ENCODE results near the gene PSMG4. TPM values are rescaled to one million over a fixed set of nuclear protein-coding genes. Genes with fewer than 3 reads are reported as not detected.
A peak's percentile ranks its signal among the peaks of the same experiment; 100 is the strongest.

Gene PSMG4
- polyA plus RNA-seq, 2 of the 4 experiments (the other 2 are of a cell fraction), result 15.0 to 21.9 TPM

GRCh38 chr6:3209114-3210023, 49.4 kb upstream of the PSMG4 start:
- CTCF ChIA-PET, result interaction anchor here (0.6 to 3.1 kb wide), 17 partner anchors 10 to 926 kb away, joined by 3 to 12 read pairs (median 4); partner anchors contain the start of genes ECI2 and TUBB2A
- peak overlapping the region; percentile 79 for H3K4me2 ChIP-seq
- peak overlapping the region; percentile 75 to 84 for H3K27ac ChIP-seq
- peak; percentile 84 to 94 for DNase-seq (ENCODE audit: low read depth in 1 of 2, low spot score in 1 of 2)
- TF ChIP-seq CTCF (IDR thresholded peaks at IDR 0.05) (peak; percentile 34), JUNB (IDR thresholded peaks at IDR 0.05) (no peak; the same call in 1 of the 2 replicates), PBX3 (IDR thresholded peaks at IDR 0.05) (no peak), EHMT2 (IDR thresholded peaks at IDR 0.05; ENCODE audit: low read depth) (no peak), RAD21 (conservative IDR thresholded peaks at IDR 0.05 in 1 of 2, IDR thresholded peaks at IDR 0.05 in 1 of 2) (peak; percentile 57 to 63), NPAS2 (CRISPR knock-in tag; IDR thresholded peaks at IDR 0.05; ENCODE audit: borderline replicate concordance) (no peak), MAFK (IDR thresholded peaks at IDR 0.05; ENCODE audit: partially characterized antibody) (peak; percentile 89), FOSL2 (IDR thresholded peaks at IDR 0.05) (peak; percentile 65), FOSL2 (CRISPR knock-in tag; IDR thresholded peaks at IDR 0.05) (peak; percentile 88), SMC3 (IDR thresholded peaks at IDR 0.05) (peak; percentile 46; the same call in 1 of the 3 replicates), CBX8 (IDR thresholded peaks at IDR 0.05) (no peak), GATA3 (IDR thresholded peaks at IDR 0.05; ENCODE audit: borderline replicate concordance) (no peak)
- H3K4me1 ChIP-seq, result peaks cover 16% of the 10 kb centered on the region
- no peak for FAIRE-seq
- H3K9me3 ChIP-seq, result no peaks in the 10 kb centered on the region
- POLR2A ChIA-PET, result interaction anchor here (0.6 to 2.1 kb wide), 10 partner anchors 15 to 210 kb away, joined by 3 to 18 read pairs (median 6); partner anchors contain the start of genes BPHL and TUBB2A
- H3K4me3 ChIP-seq, result peak overlapping the region; percentile 16; the same call in 1 of the 3 replicates
- peak; percentile 98 for ATAC-seq
- 22% methylated on average over 17 of the region's 17 CpGs for WGBS (ENCODE audit: missing lambda C conversion rate)

GRCh38 chr6:3210024-3210610, 48.6 kb upstream of the PSMG4 start:
- Histone ChIP-seq H3K4me2 (peak overlapping the region; percentile 79), H3K9me3 (no peaks in the 10 kb centered on the region), H3K4me3 (no peak overlapping the region), H3K27ac (peak overlapping the region; percentile 75 to 84; a peak in 5 of 6 replicates), H3K4me1 (peaks cover 16% of the 10 kb centered on the region)
- FAIRE-seq, result no peak
- ChIA-PET POLR2A (interaction anchor here (1.6 to 2.1 kb wide), 2 partner anchors 21 to 33 kb away, joined by 5 to 7 read pairs; no protein-coding TSS in a partner anchor), CTCF (interaction anchor here (1.1 to 3.1 kb wide), 6 partner anchors 18 to 84 kb away, joined by 3 to 12 read pairs (median 6); no protein-coding TSS in a partner anchor)
- 78% methylated on average over 8 of the region's 9 CpGs for WGBS (ENCODE audit: missing lambda C conversion rate)
- ATAC-seq, result no peak
- no peak for TF ChIP-seq CHD2 (IDR thresholded peaks at IDR 0.05; ENCODE audit: low read length, partially characterized antibody)
- TF ChIP-seq HES2 (IDR thresholded peaks at IDR 0.05), result no peak
- no peak for TF ChIP-seq RARB (CRISPR knock-in tag; IDR thresholded peaks at IDR 0.05)
- no peak for TF ChIP-seq MAX (IDR thresholded peaks at IDR 0.05)
- TF ChIP-seq HOXB13 (CRISPR knock-in tag; IDR thresholded peaks at IDR 0.05; ENCODE audit: low read depth), result no peak
- no peak for TF ChIP-seq ZNF302 (CRISPR knock-in tag; IDR thresholded peaks at IDR 0.05)
- TF ChIP-seq CEBPB (IDR thresholded peaks at IDR 0.05), result no peak
- no peak for TF ChIP-seq EHF (CRISPR knock-in tag; IDR thresholded peaks at IDR 0.05)
- no peak for TF ChIP-seq RFX5 (IDR thresholded peaks at IDR 0.05)
- no peak for TF ChIP-seq ELK1 (IDR thresholded peaks at IDR 0.05; ENCODE audit: low read depth, low read length)
- no peak for TF ChIP-seq ZSCAN20 (CRISPR knock-in tag; IDR thresholded peaks at IDR 0.05)
- no peak for DNase-seq (ENCODE audit: low read depth in 1 of 2, low spot score in 1 of 2)

Measured in A549 (cell line).